Peyer's patch (tissue), 4 donors: ENCODE data around the gene LRRN1.

Experiments
- POLR2A ChIP-seq, 2 donors: fragments of 450-650 bp; IDR thresholded peaks; one replicate each; pipeline ENCODE4 v1.5.1; 2017; ENCODE audit warnings: antibody characterized with exemption in 2 of 2, mild to moderate bottlenecking in 2 of 2, moderate library complexity in 2 of 2
- TF ChIP-seq, protein P1 (sequence below), 6 experiments: fragments of 450-650 bp in 4 of 6; fragments of 200-600 bp in 2 of 6; sonication (generic) in 1 of 6; IDR thresholded peaks; one replicate each; pipeline ENCODE4 v1.5.1; 2017 to 2019; ENCODE audit warnings: antibody characterized with exemption in 6 of 6, mild to moderate bottlenecking in 3 of 6, moderate library complexity in 1 of 6

DNA sequence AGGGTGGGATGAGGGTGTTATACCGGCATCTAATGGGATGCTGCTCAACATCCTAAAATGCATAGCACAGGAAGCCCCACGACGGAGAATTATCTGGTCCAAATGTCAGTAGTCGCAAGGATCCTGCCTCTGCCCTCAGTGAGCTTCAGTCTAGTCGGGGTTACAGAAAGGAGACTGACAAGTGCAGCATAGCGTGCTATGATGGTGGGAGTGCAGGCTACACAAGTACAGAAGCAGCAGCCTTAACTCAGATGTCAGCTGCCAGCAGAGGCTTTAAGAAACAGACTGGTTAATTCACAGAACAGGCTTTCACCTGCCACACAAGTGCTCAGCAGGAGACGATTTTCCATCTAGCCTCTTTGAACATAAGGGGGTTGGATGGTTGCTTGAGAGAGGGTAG, 6.9 kb downstream of the LRRN1 start:
- TF ChIP-seq POLR2A (IDR thresholded peaks at IDR 0.05) = no peak
- TF ChIP-seq, protein P1, sequence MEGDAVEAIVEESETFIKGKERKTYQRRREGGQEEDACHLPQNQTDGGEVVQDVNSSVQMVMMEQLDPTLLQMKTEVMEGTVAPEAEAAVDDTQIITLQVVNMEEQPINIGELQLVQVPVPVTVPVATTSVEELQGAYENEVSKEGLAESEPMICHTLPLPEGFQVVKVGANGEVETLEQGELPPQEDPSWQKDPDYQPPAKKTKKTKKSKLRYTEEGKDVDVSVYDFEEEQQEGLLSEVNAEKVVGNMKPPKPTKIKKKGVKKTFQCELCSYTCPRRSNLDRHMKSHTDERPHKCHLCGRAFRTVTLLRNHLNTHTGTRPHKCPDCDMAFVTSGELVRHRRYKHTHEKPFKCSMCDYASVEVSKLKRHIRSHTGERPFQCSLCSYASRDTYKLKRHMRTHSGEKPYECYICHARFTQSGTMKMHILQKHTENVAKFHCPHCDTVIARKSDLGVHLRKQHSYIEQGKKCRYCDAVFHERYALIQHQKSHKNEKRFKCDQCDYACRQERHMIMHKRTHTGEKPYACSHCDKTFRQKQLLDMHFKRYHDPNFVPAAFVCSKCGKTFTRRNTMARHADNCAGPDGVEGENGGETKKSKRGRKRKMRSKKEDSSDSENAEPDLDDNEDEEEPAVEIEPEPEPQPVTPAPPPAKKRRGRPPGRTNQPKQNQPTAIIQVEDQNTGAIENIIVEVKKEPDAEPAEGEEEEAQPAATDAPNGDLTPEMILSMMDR (IDR thresholded peaks at IDR 0.05) = no peak
